HG03469 (cell line): ENCODE results near the gene MYRIP.
"Not testable (repeated sequence)": the region's sequence is repeated elsewhere in the genome, so short reads cannot be mapped to it uniquely, and the experiment has no call there.

Experiments
- ATAC-seq: cut with Tn5 transposase; IDR thresholded peaks from one replicate; pipeline ENCODE4 v1.9.1; 2021; ENCODE audit warnings: mild to moderate bottlenecking, moderate library complexity, moderate number of reproducible peaks; ENCODE audit not compliant: unreplicated experiment

Gene MYRIP

GRCh38 chr3:40077139-40077538 is 267.7 kb downstream of the MYRIP start:
- ATAC-seq = not testable (repeated sequence)

GRCh38 chr3:40077828-40078492 is 268.6 kb downstream of the MYRIP start:
- ATAC-seq = not testable (repeated sequence)

GRCh38 chr3:40078590-40078989 is 269.2 kb downstream of the MYRIP start:
- ATAC-seq = no peak

GRCh38 chr3:40079203-40079846 is 269.9 kb downstream of the MYRIP start:
- ATAC-seq = no peak

- no peak for ATAC-seq
These were observed 270.4 kb downstream of the MYRIP start for GRCh38 chr3:40079847-40080240.

GRCh38 chr3:40083066-40083465 is 273.7 kb downstream of the MYRIP start:
- no peak for ATAC-seq

GRCh38 chr3:40084424-40084823 is 275.0 kb downstream of the MYRIP start:
- not testable (repeated sequence) for ATAC-seq

GRCh38 chr3:40086890-40087883 is 277.8 kb downstream of the MYRIP start:
- no peak for ATAC-seq

- no peak for ATAC-seq
These were observed 279.2 kb downstream of the MYRIP start for GRCh38 chr3:40088527-40089170.

GRCh38 chr3:40096661-40097111 is 287.3 kb downstream of the MYRIP start:
- ATAC-seq = no peak

GRCh38 chr3:40097131-40098117 is 288.0 kb downstream of the MYRIP start:
- no peak for ATAC-seq

GRCh38 chr3:40098261-40098759 is 288.9 kb downstream of the MYRIP start:
- ATAC-seq = no peak

GRCh38 chr3:40099871-40100270 is 290.5 kb downstream of the MYRIP start:
- ATAC-seq = no peak

GRCh38 chr3:40102182-40102581 is 292.8 kb downstream of the MYRIP start:
- ATAC-seq = no peak

- ATAC-seq = no peak
These were observed 294.4 kb downstream of the MYRIP start for GRCh38 chr3:40103829-40104228.

- ATAC-seq = no peak
These were observed 295.0 kb downstream of the MYRIP start for GRCh38 chr3:40104441-40104840.

- no peak for ATAC-seq
These were observed 299.2 kb downstream of the MYRIP start for GRCh38 chr3:40108643-40109042.

GRCh38 chr3:40109641-40110490 is 300.5 kb downstream of the MYRIP start:
- ATAC-seq = no peak
